Duodenal mucosa (tissue), 2 donors: ENCODE data around the gene ZBTB16.

Source experiments
- H3K27ac ChIP-seq: one replicate; pipeline ENCODE4 v1.7.0; 2013; ENCODE audit warnings: low read depth, low read length
- H3K27me3 ChIP-seq, 2 donors: one replicate each; pipeline ENCODE4 v1.7.0; 2013; ENCODE audit warnings: low read length in 2 of 2, control low read depth in 1 of 2; ENCODE audit not compliant: insufficient read depth in 2 of 2, control insufficient read depth in 1 of 2
- H3K36me3 ChIP-seq, 2 donors: one replicate each; pipeline ENCODE4 v1.7.0; 2013; ENCODE audit warnings: low read length in 2 of 2, control low read depth in 1 of 2; ENCODE audit not compliant: insufficient read depth in 2 of 2, control insufficient read depth in 1 of 2
- H3K4me1 ChIP-seq, 2 donors: one replicate each; pipeline ENCODE4 v1.7.0; 2013; ENCODE audit warnings: low read length in 2 of 2, control low read depth in 1 of 2; ENCODE audit not compliant: insufficient read depth in 2 of 2, control insufficient read depth in 1 of 2
- H3K4me3 ChIP-seq, 2 donors: one replicate each; pipeline ENCODE4 v1.7.0; 2013; ENCODE audit warnings: low read length in 2 of 2, low read depth in 1 of 2
- H3K9ac ChIP-seq, 2 donors: one replicate each; pipeline ENCODE4 v1.7.0; 2013; ENCODE audit warnings: low read length in 2 of 2, low read depth in 1 of 2
- H3K9me3 ChIP-seq, 2 donors: one replicate each; pipeline ENCODE4 v1.7.0; 2013; ENCODE audit warnings: low read length in 2 of 2, control low read depth in 1 of 2; ENCODE audit not compliant: control insufficient read depth in 1 of 2

ZBTB16 gene

DNA sequence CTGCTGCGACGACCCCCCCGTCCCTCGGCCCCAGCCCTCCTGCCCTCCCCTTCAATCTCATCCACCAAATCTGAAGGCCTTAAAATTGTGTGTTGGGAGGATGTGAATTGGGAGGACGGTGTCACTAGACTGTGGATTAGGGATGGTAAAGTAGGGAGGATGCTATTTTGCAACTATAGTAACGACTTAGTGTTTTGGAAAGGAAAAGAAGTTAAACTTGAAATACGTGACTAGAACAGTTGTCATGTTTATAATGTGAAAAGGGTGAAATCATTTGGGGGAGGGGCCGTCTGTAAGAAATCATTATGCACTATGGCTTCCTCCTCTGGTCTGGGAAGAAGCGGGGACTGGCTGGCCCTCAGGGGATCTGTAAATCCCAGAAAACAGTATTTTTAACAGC, 193.3 kb downstream of the ZBTB16 start:
- H3K4me1 ChIP-seq = no peaks in the 10 kb centered on the region
- no peak overlapping the region for H3K9ac ChIP-seq
- no peak overlapping the region for H3K4me3 ChIP-seq
- H3K27ac ChIP-seq = no peak overlapping the region
- no peaks in the 10 kb centered on the region for H3K9me3 ChIP-seq
- H3K36me3 ChIP-seq = no peaks in the 10 kb centered on the region
- no peaks in the 10 kb centered on the region for H3K27me3 ChIP-seq

- no peak overlapping the region for H3K4me3 ChIP-seq
- no peaks in the 10 kb centered on the region for H3K9me3 ChIP-seq
- no peaks in the 10 kb centered on the region for H3K36me3 ChIP-seq
- H3K4me1 ChIP-seq = no peaks in the 10 kb centered on the region
- H3K9ac ChIP-seq = no peak overlapping the region
- no peak overlapping the region for H3K27ac ChIP-seq
- no peaks in the 10 kb centered on the region for H3K27me3 ChIP-seq
Observed at GRCh38 chr11:114253771-114254170, 194.3 kb downstream of the ZBTB16 start.

DNA sequence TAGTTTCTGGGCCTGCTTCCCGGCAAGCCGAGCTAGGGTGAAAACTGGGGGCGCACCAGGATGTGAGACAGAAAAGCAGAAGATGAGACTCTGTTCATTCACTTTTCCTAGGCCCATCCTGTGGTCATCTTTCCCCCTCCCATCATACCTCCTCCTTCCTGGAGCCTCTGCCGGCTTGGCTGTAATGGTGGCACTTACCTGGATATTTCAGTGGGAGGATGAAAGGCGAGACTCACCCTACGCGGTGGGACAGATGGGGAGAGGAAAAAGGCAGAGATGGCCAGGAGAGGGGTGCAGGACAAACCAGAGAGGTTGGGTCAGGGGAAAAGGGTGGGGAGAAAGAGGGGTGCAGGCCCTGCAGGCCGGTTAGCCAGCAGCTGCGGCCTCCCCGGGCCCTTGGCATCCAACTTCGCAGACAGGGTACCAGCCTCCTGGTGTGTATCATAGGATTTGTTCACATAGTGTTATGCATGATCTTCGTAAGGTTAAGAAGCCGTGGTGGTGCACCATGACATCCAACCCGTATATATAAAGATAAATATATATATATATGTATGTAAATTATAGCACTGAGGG, 195.1 kb downstream of the ZBTB16 start:
- H3K27ac ChIP-seq = no peak overlapping the region
- no peaks in the 10 kb centered on the region for H3K9me3 ChIP-seq
- H3K4me1 ChIP-seq = no peaks in the 10 kb centered on the region
- no peaks in the 10 kb centered on the region for H3K27me3 ChIP-seq
- H3K9ac ChIP-seq = no peak overlapping the region
- H3K4me3 ChIP-seq = no peak overlapping the region
- no peaks in the 10 kb centered on the region for H3K36me3 ChIP-seq

DNA sequence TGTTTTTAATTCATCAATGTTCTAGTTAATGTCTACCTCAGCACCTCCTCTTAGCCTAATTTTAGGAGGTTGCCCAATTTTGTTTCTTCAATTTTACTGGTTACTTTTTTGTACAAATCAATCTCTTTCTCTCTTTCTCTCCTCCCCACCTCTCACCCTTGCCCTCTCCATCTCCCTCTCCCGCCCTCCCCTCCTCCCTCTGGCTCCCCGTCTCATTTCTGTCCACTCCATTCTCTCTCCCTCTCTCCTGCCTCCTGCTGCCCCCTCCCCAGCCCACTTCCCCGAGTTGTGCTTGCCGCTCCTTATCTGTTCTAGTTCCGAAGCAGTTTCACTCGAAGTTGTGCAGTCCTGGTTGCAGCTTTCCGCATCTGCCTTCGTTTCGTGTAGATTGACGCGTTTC, 195.8 kb downstream of the ZBTB16 start:
- Histone ChIP-seq H3K27me3 (no peaks in the 10 kb centered on the region), H3K27ac (no peak overlapping the region), H3K9ac (no peak overlapping the region), H3K4me1 (no peaks in the 10 kb centered on the region), H3K9me3 (no peaks in the 10 kb centered on the region), H3K4me3 (no peak overlapping the region), H3K36me3 (no peaks in the 10 kb centered on the region)

DNA sequence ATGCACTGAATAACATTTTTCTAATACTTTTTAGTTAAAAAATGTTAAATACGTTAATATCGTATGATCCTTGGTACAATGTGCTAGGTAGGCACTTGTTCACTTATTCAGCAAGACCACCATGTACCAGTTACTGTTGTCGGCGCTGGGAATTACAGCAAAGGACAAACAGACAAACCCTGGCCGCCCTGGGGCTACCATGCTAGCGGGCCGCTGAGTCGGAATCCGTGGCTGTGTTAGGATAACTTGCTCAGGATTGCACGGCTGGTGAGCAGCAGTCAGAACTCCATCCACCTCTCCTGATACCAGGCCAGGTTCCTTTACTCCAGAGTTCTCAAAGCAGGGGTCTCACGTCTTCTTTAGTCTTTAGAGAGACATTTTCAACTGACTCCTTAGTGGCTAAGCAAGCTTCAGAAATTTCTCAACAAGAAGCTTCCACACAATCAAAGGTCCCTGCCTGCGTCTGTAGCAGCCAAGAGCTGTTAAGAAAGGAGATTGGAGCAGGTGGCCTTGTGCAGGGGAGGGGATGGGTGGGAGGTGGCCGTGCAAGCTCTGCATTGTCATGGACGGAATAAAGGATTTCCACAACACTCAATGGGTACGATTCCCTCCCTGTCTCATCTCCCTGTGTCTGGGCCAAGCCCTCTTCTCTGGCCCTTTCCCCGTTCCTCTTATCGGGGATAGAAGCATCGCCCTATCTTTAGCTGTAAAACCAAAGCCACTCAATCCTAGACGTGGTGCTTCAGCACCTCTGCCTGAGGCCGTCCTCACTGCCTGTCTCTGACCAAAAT, 196.9 kb downstream of the ZBTB16 start:
- H3K4me1 ChIP-seq = peaks cover 0 to 3% of the 10 kb centered on the region in 2 donors
- no peaks in the 10 kb centered on the region for H3K9me3 ChIP-seq
- no peak overlapping the region for H3K4me3 ChIP-seq
- H3K27ac ChIP-seq = no peak overlapping the region
- H3K27me3 ChIP-seq = no peaks in the 10 kb centered on the region
- H3K36me3 ChIP-seq = no peaks in the 10 kb centered on the region
- no peak overlapping the region for H3K9ac ChIP-seq

DNA sequence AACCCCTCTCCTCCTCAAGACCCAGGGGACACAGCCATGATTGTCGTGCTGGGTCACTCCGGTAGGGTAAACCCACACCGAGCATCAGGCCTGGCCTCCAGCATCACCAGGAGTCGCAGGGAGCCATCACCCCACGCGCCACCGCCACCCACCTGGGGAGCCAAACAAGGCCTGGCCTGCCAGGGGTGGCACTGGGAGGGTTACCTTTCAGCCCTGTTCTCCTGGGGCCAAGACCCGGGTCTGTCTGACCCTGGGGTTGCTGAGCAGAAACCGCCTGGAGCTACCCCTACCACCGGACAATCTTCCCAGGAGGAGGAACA, 197.4 kb downstream of the ZBTB16 start:
- H3K9me3 ChIP-seq = no peaks in the 10 kb centered on the region
- H3K4me3 ChIP-seq = no peak overlapping the region
- H3K27me3 ChIP-seq = no peaks in the 10 kb centered on the region
- no peaks in the 10 kb centered on the region for H3K36me3 ChIP-seq
- peaks cover 0 to 3% of the 10 kb centered on the region in 2 donors for H3K4me1 ChIP-seq
- H3K9ac ChIP-seq = no peak overlapping the region
- H3K27ac ChIP-seq = no peak overlapping the region

DNA sequence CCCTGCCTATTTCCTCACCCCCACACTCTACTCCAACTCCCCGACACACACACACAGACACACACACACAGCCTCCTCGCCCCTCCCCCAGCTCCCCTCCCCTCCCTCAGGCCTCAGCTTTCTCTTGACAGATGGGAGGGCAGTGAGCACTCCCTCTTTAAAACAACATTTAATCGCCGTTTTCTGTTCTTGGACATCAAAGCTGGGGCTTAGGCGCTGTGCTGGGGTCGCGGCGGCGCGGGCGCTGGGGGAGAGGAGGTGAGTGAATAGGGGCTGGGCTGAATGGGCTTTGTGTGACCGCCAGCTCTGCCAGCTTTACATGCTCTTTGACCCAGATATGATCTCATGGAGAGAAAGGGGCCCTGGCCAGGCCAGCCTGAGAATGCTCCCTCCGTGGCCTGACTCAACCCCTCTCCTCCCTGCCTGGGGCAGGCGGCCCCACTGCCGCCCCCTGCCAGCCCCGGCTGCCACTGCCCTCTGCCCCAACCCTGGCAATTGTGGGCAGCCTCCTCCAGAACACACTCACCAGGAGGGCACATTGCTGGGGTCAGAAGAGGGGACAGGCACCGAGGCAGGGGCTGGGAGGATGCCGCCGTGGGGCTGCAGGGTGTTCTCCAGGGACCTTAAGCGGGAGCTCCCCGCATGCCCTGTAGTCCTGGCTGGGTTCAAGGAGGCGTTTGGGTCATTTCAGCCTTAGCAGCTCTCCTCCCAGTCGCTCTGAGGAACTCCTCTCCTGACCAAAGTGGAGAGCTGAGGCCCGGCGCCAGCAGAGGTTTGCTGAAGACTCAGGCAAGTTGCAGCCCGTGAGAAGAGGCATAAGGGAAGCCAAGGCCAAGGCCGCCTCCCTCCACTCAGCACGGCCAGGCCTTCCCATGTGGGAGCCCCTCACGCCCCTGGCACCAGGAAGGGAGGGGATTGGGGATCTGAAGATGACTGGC, 198.4 kb downstream of the ZBTB16 start:
- Histone ChIP-seq H3K9ac (no peak overlapping the region), H3K27me3 (no peaks in the 10 kb centered on the region), H3K36me3 (no peaks in the 10 kb centered on the region), H3K9me3 (no peaks in the 10 kb centered on the region), H3K27ac (no peak overlapping the region), H3K4me3 (no peak overlapping the region), H3K4me1 (peaks cover 1 to 3% of the 10 kb centered on the region in 2 donors)

DNA sequence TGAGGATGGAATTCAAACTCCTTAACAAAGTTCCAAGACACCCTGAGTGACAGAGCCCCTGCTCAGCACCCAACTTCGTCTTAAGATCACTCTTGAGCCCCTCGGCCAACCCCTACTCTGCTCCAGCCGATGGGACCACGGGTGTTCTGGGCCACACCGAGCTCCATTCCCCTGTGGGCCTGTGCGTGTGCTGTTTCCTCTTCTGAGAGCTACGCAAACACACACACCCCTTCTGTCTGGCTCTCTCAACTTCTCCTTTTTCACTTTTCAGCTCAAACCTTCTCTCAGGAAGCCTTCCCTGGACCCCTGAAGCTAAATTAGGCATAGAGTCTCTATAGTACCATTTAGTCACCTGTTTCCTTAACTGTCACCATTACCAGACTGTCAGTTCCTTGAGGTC, 199.2 kb downstream of the ZBTB16 start:
- Histone ChIP-seq H3K9ac (no peak overlapping the region), H3K4me1 (peaks cover 3 to 6% of the 10 kb centered on the region in 2 donors), H3K4me3 (no peak overlapping the region)

DNA sequence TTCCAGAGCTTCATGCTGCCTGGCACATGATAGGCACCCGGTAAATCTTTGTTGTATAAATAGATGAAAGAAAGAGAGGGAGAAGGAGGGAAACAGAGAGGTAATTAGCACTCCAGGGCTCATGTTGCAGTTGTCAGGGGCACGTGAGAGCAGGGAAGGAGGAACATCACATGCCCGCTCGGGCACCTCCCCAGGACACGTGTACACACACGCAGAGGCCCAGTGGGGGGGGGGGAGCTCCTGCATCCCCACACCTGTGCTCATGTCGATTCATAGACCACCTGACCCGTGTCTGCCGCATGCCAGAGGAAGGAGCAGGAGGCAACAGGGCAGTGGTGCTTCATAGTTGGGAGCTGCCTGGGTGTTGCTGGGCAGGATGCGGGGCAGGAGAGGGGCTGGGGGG, 199.6 kb downstream of the ZBTB16 start:
- Histone ChIP-seq H3K27ac (no peak overlapping the region), H3K36me3 (no peaks in the 10 kb centered on the region), H3K4me3 (no peak overlapping the region), H3K9me3 (no peaks in the 10 kb centered on the region), H3K9ac (no peak overlapping the region), H3K4me1 (peaks cover 3 to 8% of the 10 kb centered on the region in 2 donors), H3K27me3 (no peaks in the 10 kb centered on the region)

More for the DNA sequence above, 199.2 kb downstream of the ZBTB16 start:
- no peaks in the 10 kb centered on the region for H3K9me3 ChIP-seq
- no peaks in the 10 kb centered on the region for H3K27me3 ChIP-seq
- no peak overlapping the region for H3K27ac ChIP-seq
- no peaks in the 10 kb centered on the region for H3K36me3 ChIP-seq

DNA sequence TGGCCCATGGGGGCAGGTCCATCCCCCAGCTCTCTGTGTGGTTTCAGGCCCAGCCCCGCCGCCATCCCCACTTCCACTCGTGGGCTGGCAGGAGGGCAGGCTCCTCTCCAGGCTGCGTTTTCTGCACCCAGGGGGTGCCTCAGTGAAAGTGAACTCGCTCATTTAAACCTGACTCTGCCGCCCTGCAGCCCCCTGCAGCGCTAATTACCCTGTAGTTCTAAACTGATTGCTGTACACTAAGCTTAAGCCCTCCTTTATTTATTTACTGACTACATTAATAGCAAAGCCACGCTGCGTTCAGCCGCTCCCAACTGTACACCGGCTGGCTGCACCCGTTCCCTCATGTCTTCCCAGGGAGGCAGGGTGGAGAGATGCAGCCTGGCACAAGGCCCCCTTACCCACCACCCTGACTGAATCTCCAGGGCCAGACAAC, 200.1 kb downstream of the ZBTB16 start:
- Histone ChIP-seq H3K9me3 (no peaks in the 10 kb centered on the region), H3K4me1 (peaks cover 3 to 8% of the 10 kb centered on the region in 2 donors), H3K9ac (no peak overlapping the region), H3K36me3 (no peaks in the 10 kb centered on the region), H3K27me3 (peaks cover 0 to 3% of the 10 kb centered on the region in 2 donors), H3K27ac (no peak overlapping the region), H3K4me3 (no peak overlapping the region)
